Fibroblast of lung (primary cell): ENCODE results near the gene LRRC26. TPM values are rescaled to one million over a fixed set of nuclear protein-coding genes. Genes with fewer than 3 reads are reported as not detected.

Experiments
- DNase-seq, 2 donors: peaks; one replicate each; pipeline versions ENCODE4 v3.0.0 to v3.0.0-alpha.2; 2010; ENCODE audit warnings: low read depth in 2 of 2
- H2AFZ ChIP-seq: 2 replicates; pipeline ENCODE4 v1.5.1; 2012; ENCODE audit warnings: low read length, control low read depth, inconsistent platforms
- H3K27ac ChIP-seq: 2 replicates; pipeline ENCODE4 v1.5.1; 2011; ENCODE audit warnings: low read length, control low read depth; ENCODE audit not compliant: insufficient read depth
- H3K27me3 ChIP-seq: 2 replicates; pipeline ENCODE4 v1.5.1; 2011; ENCODE audit warnings: mild to moderate bottlenecking, low read length; ENCODE audit not compliant: control insufficient read depth, insufficient read depth
- H3K36me3 ChIP-seq: 2 replicates; pipeline ENCODE4 v1.5.1; 2011; ENCODE audit warnings: low read length; ENCODE audit not compliant: control insufficient read depth, insufficient read depth
- H3K4me1 ChIP-seq: 2 replicates; pipeline ENCODE4 v1.5.1; 2011; ENCODE audit warnings: low read length; ENCODE audit not compliant: control insufficient read depth, insufficient read depth; ENCODE audit errors: extremely low read depth
- H3K4me2 ChIP-seq: 2 replicates; pipeline ENCODE4 v1.5.1; 2011; ENCODE audit warnings: low read length, control low read depth; ENCODE audit not compliant: insufficient read depth; ENCODE audit errors: extremely low read depth
- H3K4me3 ChIP-seq, 4 experiments: fragments of 200-600 bp in 1 of 4; sonication (generic) in 1 of 4; replicated peaks in 1 of 4; 2 replicates each; pipeline ENCODE4 v1.5.1; 2011 to 2016; ENCODE audit warnings: low read length in 4 of 4, low read depth in 3 of 4, mild to moderate bottlenecking in 3 of 4, control low read depth in 2 of 4, inconsistent platforms in 1 of 4, mixed read lengths in 1 of 4; ENCODE audit not compliant: insufficient read depth in 1 of 4; ENCODE audit errors: control extremely low read depth in 1 of 4
- H3K79me2 ChIP-seq: 2 replicates; pipeline ENCODE4 v1.5.1; 2012; ENCODE audit warnings: mild to moderate bottlenecking, low read length, inconsistent platforms; ENCODE audit not compliant: control insufficient read depth, insufficient read depth
- H3K9ac ChIP-seq: 2 replicates; pipeline ENCODE4 v1.5.1; 2011; ENCODE audit warnings: mild to moderate bottlenecking, low read length, control low read depth; ENCODE audit not compliant: insufficient read depth
- H3K9me3 ChIP-seq: 2 replicates; pipeline ENCODE4 v1.5.1; 2012; ENCODE audit warnings: low read depth, low read length; ENCODE audit not compliant: control insufficient read depth, insufficient read depth
- H4K20me1 ChIP-seq: 2 replicates; pipeline ENCODE4 v1.5.1; 2011; ENCODE audit warnings: low read length; ENCODE audit not compliant: control insufficient read depth, insufficient read depth; ENCODE audit errors: extremely low read depth
- CTCF ChIP-seq, 2 donors: IDR thresholded peaks in 1 of 2; conservative IDR thresholded peaks in 1 of 2; 1 replicate in 1 of 2; 2 replicates in 1 of 2; pipeline ENCODE4 v1.5.1; 2011 to 2012; ENCODE audit warnings: low read length in 2 of 2, control low read depth in 1 of 2, inconsistent platforms in 1 of 2, low read depth in 1 of 2, mild to moderate bottlenecking in 1 of 2
- EZH2 ChIP-seq: IDR thresholded peaks from 2 replicates; pipeline ENCODE4 v1.5.1; 2012; ENCODE audit warnings: low read length, control low read depth, mild to moderate bottlenecking; ENCODE audit errors: missing control alignments
- polyA plus RNA-seq, 2 donors: library from polyadenylated mRNA; depleted of rRNA in 1 of 2; stranded (reverse) in 1 of 2; unstranded in 1 of 2; fragments of >200 nt; gene quantifications; 2 replicates each; pipeline ENCODE4 v1.2.1, GENCODE V29; 2011 to 2012; ENCODE audit warnings: missing spikeins in 1 of 2
- total RNA-seq: library from RNA; depleted of rRNA; stranded (reverse); fragments of >200 nt; gene quantifications from 2 replicates; pipeline ENCODE4 v1.2.1, GENCODE V29; 2014

LRRC26 gene
- total and polyA plus RNA-seq, 2 donors (not counting 1 experiment from before 2014, with no cell fraction given): not detected

GRCh38 chr9:137215196-137215986 is 45.5 kb upstream of the LRRC26 start:
- no peak overlapping the region for H2AFZ ChIP-seq

DNA sequence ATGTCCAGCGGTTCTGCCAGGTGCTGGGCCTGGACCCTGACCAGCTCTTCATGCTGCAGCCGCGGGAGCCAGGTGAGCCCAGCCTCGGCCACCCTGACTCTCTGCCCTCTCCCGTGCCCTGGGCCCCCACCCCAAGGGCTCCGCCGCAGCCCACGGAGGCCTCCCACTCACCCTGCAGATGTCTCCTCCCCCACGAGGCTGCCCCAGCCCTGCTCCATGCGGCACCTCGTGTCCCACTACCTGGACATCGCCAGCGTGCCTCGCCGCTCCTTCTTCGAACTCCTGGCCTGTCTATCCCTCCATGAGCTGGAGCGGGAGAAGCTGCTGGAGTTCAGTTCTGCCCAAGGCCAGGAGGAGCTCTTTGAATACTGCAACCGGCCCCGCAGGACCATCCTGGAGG is 44.8 kb upstream of the LRRC26 start:
- Histone ChIP-seq H3K4me3 (no peak overlapping the region), H3K27me3 (no peaks in the 10 kb centered on the region), H3K9ac (no peak overlapping the region), H3K36me3 (peaks cover 19% of the 10 kb centered on the region), H3K9me3 (no peaks in the 10 kb centered on the region), H3K27ac (no peak overlapping the region), H3K4me1 (peaks cover 5% of the 10 kb centered on the region), H4K20me1 (no peaks in the 10 kb centered on the region), H3K4me2 (no peak overlapping the region), H3K79me2 (no peaks in the 10 kb centered on the region), H2AFZ (no peak overlapping the region)
- TF ChIP-seq CTCF (conservative IDR thresholded peaks at IDR 0.05 in 1 of 2, IDR thresholded peaks at IDR 0.05 in 1 of 2; ENCODE audit: low read depth in 1 of 2, low read length in 2 of 2) (no peak), EZH2 (no peak)
- DNase-seq: no peak

More at GRCh38 chr9:137215196-137215986, 45.5 kb upstream of the LRRC26 start:
- TF ChIP-seq CTCF (conservative IDR thresholded peaks at IDR 0.05 in 1 of 2, IDR thresholded peaks at IDR 0.05 in 1 of 2; ENCODE audit: low read depth in 1 of 2, low read length in 2 of 2) (no peak), EZH2 (no peak)
- H3K9ac ChIP-seq: no peak overlapping the region
- H3K4me3 ChIP-seq: no peak overlapping the region
- H3K9me3 ChIP-seq: no peaks in the 10 kb centered on the region
- H3K79me2 ChIP-seq: no peaks in the 10 kb centered on the region
- no peaks in the 10 kb centered on the region for H3K27me3 ChIP-seq
- H3K4me1 ChIP-seq: peaks cover 5% of the 10 kb centered on the region
- DNase-seq: no peak
- H4K20me1 ChIP-seq: no peaks in the 10 kb centered on the region
- no peak overlapping the region for H3K4me2 ChIP-seq
- H3K27ac ChIP-seq: no peak overlapping the region
- H3K36me3 ChIP-seq: peaks cover 19% of the 10 kb centered on the region

- DNase-seq: no peak
- H3K36me3 ChIP-seq: peaks cover 17% of the 10 kb centered on the region
Observed at GRCh38 chr9:137213160-137214060, 43.6 kb upstream of the LRRC26 start.

More at GRCh38 chr9:137213160-137214060, 43.6 kb upstream of the LRRC26 start:
- Histone ChIP-seq H3K4me1 (no peaks in the 10 kb centered on the region), H2AFZ (no peak overlapping the region), H3K27ac (no peak overlapping the region), H3K4me3 (no peak overlapping the region), H3K79me2 (no peaks in the 10 kb centered on the region), H3K27me3 (no peaks in the 10 kb centered on the region), H3K9me3 (no peaks in the 10 kb centered on the region), H4K20me1 (no peaks in the 10 kb centered on the region), H3K9ac (no peak overlapping the region), H3K4me2 (no peak overlapping the region)
- TF ChIP-seq CTCF (conservative IDR thresholded peaks at IDR 0.05 in 1 of 2, IDR thresholded peaks at IDR 0.05 in 1 of 2; ENCODE audit: low read depth in 1 of 2, low read length in 2 of 2) (peak in 1 of 2 donors; percentile 19), EZH2 (no peak)
